HCT116 (cell line): ENCODE results near the gene TNXB. TPM values are rescaled to one million over a fixed set of nuclear protein-coding genes. Genes with fewer than 3 reads are reported as not detected.

Source experiments
- ATAC-seq: fragments of 200-7000 bp; cut with Tn5 transposase; 2 replicates; pipeline ENCODE4 v1.9.1; 2020; ENCODE audit warnings: mild to moderate bottlenecking, moderate library complexity
- BruUV-seq: library from RNA; stranded (reverse); fragments of 400-500 nt; replicated peaks from 2 replicates; lab custom pipeline; 2021; lab: Mats Ljungman, UMichigan
- CTCF ChIA-PET: fragments of 300-600 bp; sonication (Branson Sonifier 250); formaldehyde crosslinking; loops from one replicate; lab custom pipeline; 2021; ENCODE audit warnings: antibody characterized with exemption; lab: Charles Lee
- POLR2A ChIA-PET: fragments of 300-600, 350-600 bp; sonication (Branson Sonifier 250); formaldehyde crosslinking; loops from one replicate; lab custom pipeline; 2021; ENCODE audit warnings: antibody characterized with exemption; lab: Charles Lee
- RAD21 ChIA-PET, 2 experiments: fragments of 300-600 bp; sonication (Branson Sonifier 250); formaldehyde crosslinking; loops; one replicate each; lab custom pipeline; 2023; ENCODE audit warnings: low total read pairs in 2 of 2; ENCODE audit not compliant: uncharacterized antibody in 2 of 2, unreplicated experiment in 2 of 2, low non-redundant PET in 1 of 2; lab: Charles Lee
- DNase-seq: peaks from one replicate; pipeline ENCODE4 v3.0.0-alpha.2; 2010; ENCODE audit warnings: low read depth, low spot score
- H2AFZ ChIP-seq: fragments of 200-600 bp; shearing (Covaris generic), sonication (generic); 2 replicates; pipeline ENCODE4 v1.6.1; 2017; ENCODE audit warnings: low read depth, mixed run types, mixed read lengths, antibody characterized with exemption, low read length; ENCODE audit not compliant: poor library complexity, severe bottlenecking
- H3K27ac ChIP-seq: 2 replicates; pipeline ENCODE4 v1.5.1; 2012; ENCODE audit warnings: low read depth, low read length
- H3K27me3 ChIP-seq: fragments of 200-600 bp; sonication (generic); 2 replicates; pipeline ENCODE4 v1.6.1; 2016; ENCODE audit warnings: mixed run types, low read length, mixed read lengths; ENCODE audit not compliant: insufficient read depth
- H3K36me3 ChIP-seq, 2 experiments: fragments of 200-500 bp in 1 of 2; fragments of 200-600 bp in 1 of 2; sonication (Bioruptor generic) in 1 of 2; sonication (generic) in 1 of 2; 2 replicates each; pipeline versions ENCODE4 v1.5.1 to v1.6.1; 2014 to 2016; ENCODE audit warnings: low read length in 2 of 2, inconsistent platforms in 1 of 2, mixed read lengths in 1 of 2, mixed run types in 1 of 2; ENCODE audit not compliant: insufficient read depth in 2 of 2, control insufficient read depth in 1 of 2
- H3K4me1 ChIP-seq, 2 experiments: fragments of 200-600 bp in 1 of 2; sonication (generic) in 1 of 2; 2 replicates each; pipeline versions ENCODE4 v1.5.1 to v1.6.1; 2012 to 2017; ENCODE audit warnings: low read length in 2 of 2, inconsistent platforms in 1 of 2, mild to moderate bottlenecking in 1 of 2, mixed read lengths in 1 of 2, mixed run types in 1 of 2, moderate library complexity in 1 of 2; ENCODE audit not compliant: insufficient read depth in 2 of 2, control insufficient read depth in 1 of 2
- H3K4me2 ChIP-seq: fragments of 200-600 bp; sonication (generic); 2 replicates; pipeline ENCODE4 v1.6.1; 2017; ENCODE audit warnings: mixed run types, low read length, mixed read lengths
- H3K4me3 ChIP-seq, 2 experiments: fragments of 200-600 bp in 1 of 2; sonication (generic) in 1 of 2; replicated peaks in 1 of 2; 2 replicates each; pipeline ENCODE4 v1.5.1; 2011 to 2016; ENCODE audit warnings: low read length in 2 of 2, control low read depth in 1 of 2, low read depth in 1 of 2, mild to moderate bottlenecking in 1 of 2, mixed read lengths in 1 of 2, mixed run types in 1 of 2
- H3K79me2 ChIP-seq: fragments of 200-600 bp; sonication (generic); 2 replicates; pipeline ENCODE4 v1.6.1; 2017; ENCODE audit warnings: mild to moderate bottlenecking, mixed run types, low read length, moderate library complexity, mixed read lengths; ENCODE audit not compliant: insufficient read depth
- H3K9ac ChIP-seq: fragments of 200-600 bp; sonication (generic); 2 replicates; pipeline ENCODE4 v1.6.1; 2016; ENCODE audit warnings: low read length, mixed read lengths
- H3K9me2 ChIP-seq: fragments of 200-600 bp; sonication (generic), shearing (Covaris generic); 2 replicates; pipeline ENCODE4 v1.6.1; 2017; ENCODE audit warnings: mixed run types, mild to moderate bottlenecking, moderate library complexity; ENCODE audit not compliant: insufficient read depth
- H3K9me3 ChIP-seq, 2 experiments: fragments of 200-500 bp in 1 of 2; fragments of 200-600 bp in 1 of 2; sonication (Bioruptor generic) in 1 of 2; sonication (generic) in 1 of 2; 2 replicates each; pipeline ENCODE4 v1.6.1; 2014 to 2017; ENCODE audit warnings: low read length in 2 of 2, mixed read lengths in 2 of 2, inconsistent platforms in 1 of 2, low read depth in 1 of 2, mild to moderate bottlenecking in 1 of 2, mixed run types in 1 of 2, moderate library complexity in 1 of 2; ENCODE audit not compliant: control insufficient read depth in 1 of 2, insufficient read depth in 1 of 2
- H4K20me1 ChIP-seq: fragments of 200-600 bp; sonication (generic), shearing (Covaris generic); 2 replicates; pipeline ENCODE4 v1.6.1; 2017; ENCODE audit warnings: mixed run types, mild to moderate bottlenecking, moderate library complexity; ENCODE audit not compliant: insufficient read depth
- CBX3 ChIP-seq: IDR thresholded peaks from 2 replicates; pipeline ENCODE4 v1.6.1; 2012; ENCODE audit warnings: low read depth
- EGR1 ChIP-seq: IDR thresholded peaks from 2 replicates; pipeline ENCODE4 v1.6.1; 2012; ENCODE audit warnings: low read depth
- EZH2phosphoT487 ChIP-seq: fragments of 200-600 bp; IDR thresholded peaks from 2 replicates; pipeline ENCODE4 v1.6.1; 2018; ENCODE audit warnings: antibody characterized with exemption, borderline replicate concordance
- FOSL1 ChIP-seq: IDR thresholded peaks from 2 replicates; pipeline ENCODE4 v1.6.1; 2012; ENCODE audit warnings: low read depth
- JUND ChIP-seq: IDR thresholded peaks from 2 replicates; pipeline ENCODE4 v1.6.1; 2012
- RAD21 ChIP-seq: IDR thresholded peaks from 2 replicates; pipeline ENCODE4 v1.6.1; 2012; ENCODE audit warnings: low read depth, mild to moderate bottlenecking
- SIN3A ChIP-seq: IDR thresholded peaks from 2 replicates; pipeline ENCODE4 v1.6.1; 2012; ENCODE audit warnings: low read depth
- SP1 ChIP-seq: IDR thresholded peaks from 2 replicates; pipeline ENCODE4 v1.6.1; 2012; ENCODE audit warnings: low read depth
- ZFX ChIP-seq: fragments of 450-650 bp; IDR thresholded peaks from 2 replicates; pipeline ENCODE4 v1.6.1; 2017
- ZNF274 ChIP-seq: fragments of 200-500 bp; sonication (Bioruptor generic); IDR thresholded peaks from 2 replicates; pipeline ENCODE4 v1.6.1; 2014; ENCODE audit warnings: mild to moderate bottlenecking, low read depth, low read length, inconsistent platforms
- intact Hi-C: fragments of 100-400 bp; cut with micrococcal nuclease; formaldehyde crosslinking; loops from 2 replicates; pipeline ENCODE4 v1.10.0; 2022
- total RNA-seq: library from RNA; stranded (reverse); gene quantifications from one replicate; pipeline ENCODE4 v1.2.1, GENCODE V29; 2021; ENCODE audit not compliant: unreplicated experiment
- TF ChIP-seq, protein P1 (sequence below): IDR thresholded peaks from 2 replicates; pipeline ENCODE4 v1.6.1; 2012
- TF ChIP-seq, protein P2 (sequence below): IDR thresholded peaks from 2 replicates; pipeline ENCODE4 v1.6.1; 2012
- TF ChIP-seq, protein P3 (sequence below): IDR thresholded peaks from 2 replicates; pipeline ENCODE4 v1.6.1; 2011; ENCODE audit warnings: mild to moderate bottlenecking, low read length, moderate library complexity; ENCODE audit not compliant: insufficient replicate concordance; ENCODE audit errors: extremely low read depth
- TF ChIP-seq, protein P4 (sequence below): IDR thresholded peaks from 2 replicates; pipeline ENCODE4 v1.6.1; 2012; ENCODE audit warnings: low read depth

Gene TNXB
- total RNA-seq, 1 experiment from 2014 or later, result 8.5 TPM

DNA sequence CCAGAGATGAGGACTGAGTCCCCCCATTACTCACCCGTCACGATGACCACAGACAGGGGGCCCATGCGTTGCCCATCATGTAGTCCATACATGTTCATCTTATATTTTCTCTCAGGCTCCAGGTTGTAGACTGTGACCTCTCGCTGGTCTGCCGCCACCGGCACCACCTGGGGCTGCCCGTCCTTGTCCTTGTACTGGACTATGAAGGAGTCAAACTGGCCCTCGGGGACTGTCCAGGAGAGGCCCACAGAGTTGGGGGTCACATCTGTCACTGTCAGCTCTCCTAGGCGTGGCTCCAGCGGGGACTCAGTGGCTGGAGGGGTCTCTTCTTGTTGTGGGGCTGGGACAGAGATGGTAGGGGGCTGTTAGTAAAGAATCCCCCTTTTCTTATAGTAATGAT is 35.5 kb downstream of the TNXB start:
- no peaks in the 10 kb centered on the region for H3K9me2 ChIP-seq
- H3K27me3 ChIP-seq, result no peaks in the 10 kb centered on the region
- H3K9me3 ChIP-seq, result no peaks in the 10 kb centered on the region
- H3K36me3 ChIP-seq, result no peaks in the 10 kb centered on the region
- CTCF ChIA-PET, result no interaction called here
- no peaks in the 10 kb centered on the region for H4K20me1 ChIP-seq
- no peak overlapping the region for H3K27ac ChIP-seq
- POLR2A ChIA-PET, result no interaction called here
- BruUV-seq, result no TSS peak
- no peak overlapping the region for H3K4me2 ChIP-seq
- RAD21 ChIA-PET, result no interaction called here
- no peak overlapping the region for H2AFZ ChIP-seq
- peaks cover 2 to 30% of the 10 kb centered on the region in 2 experiments; a peak in 2 of 4 replicates for H3K4me1 ChIP-seq
- no peaks in the 10 kb centered on the region for H3K79me2 ChIP-seq
- ATAC-seq (no peak), DNase-seq (no peak)
- no peak overlapping the region for H3K4me3 ChIP-seq
- no peak overlapping the region for H3K9ac ChIP-seq
- intact Hi-C loops, result no loop called here
- no peak for TF ChIP-seq SIN3A

DNA sequence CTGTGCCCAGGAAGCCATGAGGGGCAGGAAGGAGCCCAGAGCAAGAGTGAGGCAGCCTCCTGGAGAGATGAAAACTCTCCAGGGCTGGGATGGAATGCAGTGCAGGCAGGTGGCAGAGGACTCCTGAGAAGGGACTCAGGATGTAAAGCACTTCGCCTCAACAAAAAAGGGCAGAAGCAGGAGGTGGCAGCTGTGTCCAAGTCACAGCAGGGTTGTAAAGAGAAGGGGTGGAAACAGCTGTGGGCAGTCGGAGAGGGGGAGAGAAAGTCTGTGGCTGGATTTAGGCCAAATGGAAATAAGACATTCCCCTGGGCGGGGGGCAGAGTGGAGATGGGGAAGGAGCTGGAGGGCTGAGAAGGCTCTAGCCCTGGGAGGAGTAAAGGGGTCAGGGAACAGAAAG is 36.0 kb downstream of the TNXB start:
- Histone ChIP-seq H3K36me3 (no peaks in the 10 kb centered on the region), H3K9me2 (no peaks in the 10 kb centered on the region), H3K9ac (no peak overlapping the region), H3K9me3 (no peaks in the 10 kb centered on the region), H3K27ac (no peak overlapping the region), H3K4me3 (no peak overlapping the region), H2AFZ (no peak overlapping the region), H3K79me2 (no peaks in the 10 kb centered on the region), H4K20me1 (no peaks in the 10 kb centered on the region), H3K4me1 (peaks cover 2 to 30% of the 10 kb centered on the region in 2 experiments; a peak in 2 of 4 replicates), H3K27me3 (no peaks in the 10 kb centered on the region), H3K4me2 (no peak overlapping the region)
- DNase-seq (no peak), ATAC-seq (no peak)
- BruUV-seq, result no TSS peak
- POLR2A ChIA-PET, result no interaction called here
- intact Hi-C loops, result no loop called here
- CTCF ChIA-PET, result no interaction called here
- RAD21 ChIA-PET, result no interaction called here
- TF ChIP-seq EGR1, result no peak
- no peak for TF ChIP-seq RAD21
- TF ChIP-seq, protein P1, sequence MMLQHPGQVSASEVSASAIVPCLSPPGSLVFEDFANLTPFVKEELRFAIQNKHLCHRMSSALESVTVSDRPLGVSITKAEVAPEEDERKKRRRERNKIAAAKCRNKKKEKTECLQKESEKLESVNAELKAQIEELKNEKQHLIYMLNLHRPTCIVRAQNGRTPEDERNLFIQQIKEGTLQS, result no peak
- no peak for TF ChIP-seq FOSL1
- TF ChIP-seq SIN3A, result no peak
- TF ChIP-seq, protein P2, sequence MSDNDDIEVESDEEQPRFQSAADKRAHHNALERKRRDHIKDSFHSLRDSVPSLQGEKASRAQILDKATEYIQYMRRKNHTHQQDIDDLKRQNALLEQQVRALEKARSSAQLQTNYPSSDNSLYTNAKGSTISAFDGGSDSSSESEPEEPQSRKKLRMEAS, result no peak
- TF ChIP-seq, protein P3, sequence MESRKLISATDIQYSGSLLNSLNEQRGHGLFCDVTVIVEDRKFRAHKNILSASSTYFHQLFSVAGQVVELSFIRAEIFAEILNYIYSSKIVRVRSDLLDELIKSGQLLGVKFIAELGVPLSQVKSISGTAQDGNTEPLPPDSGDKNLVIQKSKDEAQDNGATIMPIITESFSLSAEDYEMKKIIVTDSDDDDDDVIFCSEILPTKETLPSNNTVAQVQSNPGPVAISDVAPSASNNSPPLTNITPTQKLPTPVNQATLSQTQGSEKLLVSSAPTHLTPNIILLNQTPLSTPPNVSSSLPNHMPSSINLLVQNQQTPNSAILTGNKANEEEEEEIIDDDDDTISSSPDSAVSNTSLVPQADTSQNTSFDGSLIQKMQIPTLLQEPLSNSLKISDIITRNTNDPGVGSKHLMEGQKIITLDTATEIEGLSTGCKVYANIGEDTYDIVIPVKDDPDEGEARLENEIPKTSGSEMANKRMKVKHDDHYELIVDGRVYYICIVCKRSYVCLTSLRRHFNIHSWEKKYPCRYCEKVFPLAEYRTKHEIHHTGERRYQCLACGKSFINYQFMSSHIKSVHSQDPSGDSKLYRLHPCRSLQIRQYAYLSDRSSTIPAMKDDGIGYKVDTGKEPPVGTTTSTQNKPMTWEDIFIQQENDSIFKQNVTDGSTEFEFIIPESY, result no peak
- TF ChIP-seq EZH2phosphoT487, result no peak
- TF ChIP-seq CBX3, result no peak
- TF ChIP-seq JUND, result no peak
- TF ChIP-seq, protein P4, sequence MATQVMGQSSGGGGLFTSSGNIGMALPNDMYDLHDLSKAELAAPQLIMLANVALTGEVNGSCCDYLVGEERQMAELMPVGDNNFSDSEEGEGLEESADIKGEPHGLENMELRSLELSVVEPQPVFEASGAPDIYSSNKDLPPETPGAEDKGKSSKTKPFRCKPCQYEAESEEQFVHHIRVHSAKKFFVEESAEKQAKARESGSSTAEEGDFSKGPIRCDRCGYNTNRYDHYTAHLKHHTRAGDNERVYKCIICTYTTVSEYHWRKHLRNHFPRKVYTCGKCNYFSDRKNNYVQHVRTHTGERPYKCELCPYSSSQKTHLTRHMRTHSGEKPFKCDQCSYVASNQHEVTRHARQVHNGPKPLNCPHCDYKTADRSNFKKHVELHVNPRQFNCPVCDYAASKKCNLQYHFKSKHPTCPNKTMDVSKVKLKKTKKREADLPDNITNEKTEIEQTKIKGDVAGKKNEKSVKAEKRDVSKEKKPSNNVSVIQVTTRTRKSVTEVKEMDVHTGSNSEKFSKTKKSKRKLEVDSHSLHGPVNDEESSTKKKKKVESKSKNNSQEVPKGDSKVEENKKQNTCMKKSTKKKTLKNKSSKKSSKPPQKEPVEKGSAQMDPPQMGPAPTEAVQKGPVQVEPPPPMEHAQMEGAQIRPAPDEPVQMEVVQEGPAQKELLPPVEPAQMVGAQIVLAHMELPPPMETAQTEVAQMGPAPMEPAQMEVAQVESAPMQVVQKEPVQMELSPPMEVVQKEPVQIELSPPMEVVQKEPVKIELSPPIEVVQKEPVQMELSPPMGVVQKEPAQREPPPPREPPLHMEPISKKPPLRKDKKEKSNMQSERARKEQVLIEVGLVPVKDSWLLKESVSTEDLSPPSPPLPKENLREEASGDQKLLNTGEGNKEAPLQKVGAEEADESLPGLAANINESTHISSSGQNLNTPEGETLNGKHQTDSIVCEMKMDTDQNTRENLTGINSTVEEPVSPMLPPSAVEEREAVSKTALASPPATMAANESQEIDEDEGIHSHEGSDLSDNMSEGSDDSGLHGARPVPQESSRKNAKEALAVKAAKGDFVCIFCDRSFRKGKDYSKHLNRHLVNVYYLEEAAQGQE, result no peak
- TF ChIP-seq ZNF274, result no peak
- no peak for TF ChIP-seq SP1
- TF ChIP-seq ZFX, result no peak
